H1 (cell line): ENCODE data around the gene TRIM50. TPM values are rescaled to one million over a fixed set of nuclear protein-coding genes. Genes with fewer than 3 reads are reported as not detected.

Experiments
- CHD2 ChIP-seq: IDR thresholded peaks from 2 replicates; pipeline ENCODE4 v1.6.1; 2012; ENCODE audit warnings: low read length, improper control_type of control experiment
- CTBP2 ChIP-seq: IDR thresholded peaks from 2 replicates; pipeline ENCODE4 v1.7.0; 2011; ENCODE audit warnings: borderline replicate concordance, mild to moderate bottlenecking, moderate library complexity, mixed read lengths, low read length; ENCODE audit not compliant: insufficient read depth, insufficient read length
- EGR1 ChIP-seq: IDR thresholded peaks from 2 replicates; pipeline ENCODE4 v1.6.1; 2011; ENCODE audit warnings: low read depth, low read length, borderline replicate concordance
- EP300 ChIP-seq, 2 experiments: IDR thresholded peaks; 1 replicate in 1 of 2; 2 replicates in 1 of 2; pipeline ENCODE4 v1.6.1; 2011 to 2012; ENCODE audit warnings: low read depth in 2 of 2, low read length in 2 of 2, mild to moderate bottlenecking in 2 of 2, borderline replicate concordance in 1 of 2, inconsistent platforms in 1 of 2, moderate library complexity in 1 of 2
- HDAC6 ChIP-seq: IDR thresholded peaks from one replicate; pipeline ENCODE4 v1.7.1; 2012; ENCODE audit warnings: low read depth, mild to moderate bottlenecking, inconsistent platforms, low read length, moderate library complexity
- MAFK ChIP-seq: IDR thresholded peaks from 2 replicates; pipeline ENCODE4 v1.6.1; 2012; ENCODE audit warnings: low read depth, mild to moderate bottlenecking, improper control_type of control experiment, low read length
- RBBP5 ChIP-seq: IDR thresholded peaks from 2 replicates; pipeline ENCODE4 v1.7.1; 2012; ENCODE audit warnings: low read depth, mild to moderate bottlenecking, inconsistent platforms, low read length, moderate library complexity, borderline replicate concordance
- RFX5 ChIP-seq: IDR thresholded peaks from 2 replicates; pipeline ENCODE4 v1.6.1; 2011; ENCODE audit warnings: low read depth, low read length, improper control_type of control experiment, borderline replicate concordance
- RXRA ChIP-seq: IDR thresholded peaks from 2 replicates; pipeline ENCODE4 v1.6.1; 2011; ENCODE audit warnings: low read depth, mild to moderate bottlenecking, low read length, moderate library complexity; ENCODE audit not compliant: insufficient read depth
- polyA plus RNA-seq, 7 experiments: library from polyadenylated mRNA; depleted of rRNA in 3 of 7; stranded (reverse) in 5 of 7; unstranded in 2 of 7; fragments of >200 nt in 5 of 7; fragments of 200-250 nt in 2 of 7; gene quantifications; 1 replicate in 5 of 7; 2 replicates in 1 of 7; 4 replicates in 1 of 7; pipeline versions ENCODE4 v1.2.1 to v1.2.3, GENCODE V29; 2011 to 2013; ENCODE audit warnings: missing spikeins in 2 of 7, mixed read lengths in 2 of 7
- total RNA-seq: library from RNA; stranded (reverse); fragmentation: NEBNext Ultra II Directional; extraction: Animal tissue kit (Norgen Biotek cat#: 25700); gene quantifications from 2 replicates; pipeline ENCODE4 v1.2.1, GENCODE V29; 2021
- TF ChIP-seq, protein P1 (sequence below): fragments of 300-600 bp; sonication (generic); IDR thresholded peaks from 2 replicates; pipeline ENCODE4 v1.7.1; 2012; ENCODE audit warnings: low read length, moderate library complexity, mild to moderate bottlenecking, inconsistent platforms; ENCODE audit not compliant: insufficient replicate concordance

Gene TRIM50
- total and polyA plus RNA-seq, 2 of the 8 experiments (the other 6 are each of a cell fraction or from before 2014, with no cell fraction given), result 0.12 TPM; not detected in 1

DNA sequence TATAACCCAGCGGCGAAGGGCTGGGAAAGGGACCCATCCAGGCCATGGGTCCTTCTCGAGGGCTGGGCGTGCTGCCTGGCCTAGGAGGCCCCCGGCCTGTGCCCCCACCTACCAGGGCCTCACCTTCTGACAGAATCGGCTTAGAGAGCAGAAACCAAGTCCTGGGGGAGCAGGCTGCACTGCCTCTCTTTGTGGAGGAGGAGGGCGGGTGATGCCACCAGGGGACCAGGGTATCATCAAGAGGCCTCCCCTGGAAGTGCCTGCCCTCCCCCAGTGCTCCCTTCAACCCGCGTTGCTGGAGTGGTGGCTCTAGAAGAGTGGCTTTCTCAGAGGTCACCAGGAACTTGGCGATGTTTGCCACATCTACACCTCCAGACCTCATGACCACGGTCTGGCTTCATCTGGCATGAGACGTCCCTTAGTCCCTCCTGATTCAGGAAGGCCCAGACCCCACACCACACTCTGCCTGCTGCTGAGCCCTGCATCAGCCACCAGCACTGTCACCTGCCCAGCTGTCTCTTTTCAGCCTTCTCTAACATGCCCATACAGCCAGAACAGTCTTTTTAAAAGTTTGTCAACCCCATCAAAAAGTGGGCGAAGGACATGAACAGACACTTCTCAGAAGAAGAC lies 32.0 kb upstream of the TRIM50 start (continued):
- TF ChIP-seq, protein P1, sequence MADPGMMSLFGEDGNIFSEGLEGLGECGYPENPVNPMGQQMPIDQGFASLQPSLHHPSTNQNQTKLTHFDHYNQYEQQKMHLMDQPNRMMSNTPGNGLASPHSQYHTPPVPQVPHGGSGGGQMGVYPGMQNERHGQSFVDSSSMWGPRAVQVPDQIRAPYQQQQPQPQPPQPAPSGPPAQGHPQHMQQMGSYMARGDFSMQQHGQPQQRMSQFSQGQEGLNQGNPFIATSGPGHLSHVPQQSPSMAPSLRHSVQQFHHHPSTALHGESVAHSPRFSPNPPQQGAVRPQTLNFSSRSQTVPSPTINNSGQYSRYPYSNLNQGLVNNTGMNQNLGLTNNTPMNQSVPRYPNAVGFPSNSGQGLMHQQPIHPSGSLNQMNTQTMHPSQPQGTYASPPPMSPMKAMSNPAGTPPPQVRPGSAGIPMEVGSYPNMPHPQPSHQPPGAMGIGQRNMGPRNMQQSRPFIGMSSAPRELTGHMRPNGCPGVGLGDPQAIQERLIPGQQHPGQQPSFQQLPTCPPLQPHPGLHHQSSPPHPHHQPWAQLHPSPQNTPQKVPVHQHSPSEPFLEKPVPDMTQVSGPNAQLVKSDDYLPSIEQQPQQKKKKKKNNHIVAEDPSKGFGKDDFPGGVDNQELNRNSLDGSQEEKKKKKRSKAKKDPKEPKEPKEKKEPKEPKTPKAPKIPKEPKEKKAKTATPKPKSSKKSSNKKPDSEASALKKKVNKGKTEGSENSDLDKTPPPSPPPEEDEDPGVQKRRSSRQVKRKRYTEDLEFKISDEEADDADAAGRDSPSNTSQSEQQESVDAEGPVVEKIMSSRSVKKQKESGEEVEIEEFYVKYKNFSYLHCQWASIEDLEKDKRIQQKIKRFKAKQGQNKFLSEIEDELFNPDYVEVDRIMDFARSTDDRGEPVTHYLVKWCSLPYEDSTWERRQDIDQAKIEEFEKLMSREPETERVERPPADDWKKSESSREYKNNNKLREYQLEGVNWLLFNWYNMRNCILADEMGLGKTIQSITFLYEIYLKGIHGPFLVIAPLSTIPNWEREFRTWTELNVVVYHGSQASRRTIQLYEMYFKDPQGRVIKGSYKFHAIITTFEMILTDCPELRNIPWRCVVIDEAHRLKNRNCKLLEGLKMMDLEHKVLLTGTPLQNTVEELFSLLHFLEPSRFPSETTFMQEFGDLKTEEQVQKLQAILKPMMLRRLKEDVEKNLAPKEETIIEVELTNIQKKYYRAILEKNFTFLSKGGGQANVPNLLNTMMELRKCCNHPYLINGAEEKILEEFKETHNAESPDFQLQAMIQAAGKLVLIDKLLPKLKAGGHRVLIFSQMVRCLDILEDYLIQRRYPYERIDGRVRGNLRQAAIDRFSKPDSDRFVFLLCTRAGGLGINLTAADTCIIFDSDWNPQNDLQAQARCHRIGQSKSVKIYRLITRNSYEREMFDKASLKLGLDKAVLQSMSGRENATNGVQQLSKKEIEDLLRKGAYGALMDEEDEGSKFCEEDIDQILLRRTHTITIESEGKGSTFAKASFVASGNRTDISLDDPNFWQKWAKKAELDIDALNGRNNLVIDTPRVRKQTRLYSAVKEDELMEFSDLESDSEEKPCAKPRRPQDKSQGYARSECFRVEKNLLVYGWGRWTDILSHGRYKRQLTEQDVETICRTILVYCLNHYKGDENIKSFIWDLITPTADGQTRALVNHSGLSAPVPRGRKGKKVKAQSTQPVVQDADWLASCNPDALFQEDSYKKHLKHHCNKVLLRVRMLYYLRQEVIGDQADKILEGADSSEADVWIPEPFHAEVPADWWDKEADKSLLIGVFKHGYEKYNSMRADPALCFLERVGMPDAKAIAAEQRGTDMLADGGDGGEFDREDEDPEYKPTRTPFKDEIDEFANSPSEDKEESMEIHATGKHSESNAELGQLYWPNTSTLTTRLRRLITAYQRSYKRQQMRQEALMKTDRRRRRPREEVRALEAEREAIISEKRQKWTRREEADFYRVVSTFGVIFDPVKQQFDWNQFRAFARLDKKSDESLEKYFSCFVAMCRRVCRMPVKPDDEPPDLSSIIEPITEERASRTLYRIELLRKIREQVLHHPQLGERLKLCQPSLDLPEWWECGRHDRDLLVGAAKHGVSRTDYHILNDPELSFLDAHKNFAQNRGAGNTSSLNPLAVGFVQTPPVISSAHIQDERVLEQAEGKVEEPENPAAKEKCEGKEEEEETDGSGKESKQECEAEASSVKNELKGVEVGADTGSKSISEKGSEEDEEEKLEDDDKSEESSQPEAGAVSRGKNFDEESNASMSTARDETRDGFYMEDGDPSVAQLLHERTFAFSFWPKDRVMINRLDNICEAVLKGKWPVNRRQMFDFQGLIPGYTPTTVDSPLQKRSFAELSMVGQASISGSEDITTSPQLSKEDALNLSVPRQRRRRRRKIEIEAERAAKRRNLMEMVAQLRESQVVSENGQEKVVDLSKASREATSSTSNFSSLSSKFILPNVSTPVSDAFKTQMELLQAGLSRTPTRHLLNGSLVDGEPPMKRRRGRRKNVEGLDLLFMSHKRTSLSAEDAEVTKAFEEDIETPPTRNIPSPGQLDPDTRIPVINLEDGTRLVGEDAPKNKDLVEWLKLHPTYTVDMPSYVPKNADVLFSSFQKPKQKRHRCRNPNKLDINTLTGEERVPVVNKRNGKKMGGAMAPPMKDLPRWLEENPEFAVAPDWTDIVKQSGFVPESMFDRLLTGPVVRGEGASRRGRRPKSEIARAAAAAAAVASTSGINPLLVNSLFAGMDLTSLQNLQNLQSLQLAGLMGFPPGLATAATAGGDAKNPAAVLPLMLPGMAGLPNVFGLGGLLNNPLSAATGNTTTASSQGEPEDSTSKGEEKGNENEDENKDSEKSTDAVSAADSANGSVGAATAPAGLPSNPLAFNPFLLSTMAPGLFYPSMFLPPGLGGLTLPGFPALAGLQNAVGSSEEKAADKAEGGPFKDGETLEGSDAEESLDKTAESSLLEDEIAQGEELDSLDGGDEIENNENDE, result no peak
- no peak for TF ChIP-seq EP300 (IDR thresholded peaks at IDR 0.05; ENCODE audit: borderline replicate concordance in 1 of 2, low read depth in 2 of 2, low read length in 2 of 2)
- TF ChIP-seq CHD2, result no peak
- no peak for TF ChIP-seq EGR1
- TF ChIP-seq RFX5, result no peak
- TF ChIP-seq RXRA, result no peak
- TF ChIP-seq CTBP2, result no peak
- no peak for TF ChIP-seq HDAC6
- no peak for TF ChIP-seq MAFK
- TF ChIP-seq RBBP5, result no peak
